Activated CD4-positive, alpha-beta T cell treated with anti-CD3 and anti-CD28 coated beads, Interleukin-2, amount 10 ng/mL, durations not matched to agents 7 days and 5 days (primary cell): ENCODE results near the gene MBTPS1. TPM values are rescaled to one million over a fixed set of nuclear protein-coding genes. Genes with fewer than 3 reads are reported as not detected.

Source experiments
- CTCF ChIA-PET: fragments of 350-600 bp; sonication (Branson Sonifier 250); formaldehyde crosslinking; loops from one replicate; lab custom pipeline; 2021; ENCODE audit warnings: antibody characterized with exemption; lab: Charles Lee
- POLR2A ChIA-PET: fragments of 350-600 bp; sonication (Branson Sonifier 250); formaldehyde crosslinking; loops from one replicate; lab custom pipeline; 2021; ENCODE audit warnings: antibody characterized with exemption; lab: Charles Lee
- DNase-seq: peaks from one replicate; pipeline ENCODE4 v3.0.0-alpha.2; 2020
- H3K27ac Mint-ChIP-seq: one replicate; pipeline ENCODE4 v1.8.0; 2021; ENCODE audit warnings: mild to moderate bottlenecking, moderate library complexity, mixed read lengths
- H3K27me3 Mint-ChIP-seq: one replicate; pipeline ENCODE4 v1.8.0; 2021; ENCODE audit warnings: mixed read lengths
- H3K36me3 Mint-ChIP-seq: one replicate; pipeline ENCODE4 v1.8.0; 2021; ENCODE audit warnings: low read depth, mixed read lengths
- H3K4me1 Mint-ChIP-seq: one replicate; pipeline ENCODE4 v1.8.0; 2021; ENCODE audit warnings: mixed read lengths
- H3K4me3 Mint-ChIP-seq: one replicate; pipeline ENCODE4 v1.8.0; 2021; ENCODE audit warnings: mild to moderate bottlenecking, moderate library complexity, mixed read lengths
- H3K9me3 Mint-ChIP-seq: one replicate; pipeline ENCODE4 v1.8.0; 2021; ENCODE audit warnings: mixed read lengths
- total RNA-seq, 2 experiments: library from RNA; stranded (reverse); gene quantifications; one replicate each; pipeline ENCODE4 v1.2.3, GENCODE V29; 2021

Gene MBTPS1
- total RNA-seq, 2 experiments from 2014 or later = 57.3 to 61.9 TPM

DNA sequence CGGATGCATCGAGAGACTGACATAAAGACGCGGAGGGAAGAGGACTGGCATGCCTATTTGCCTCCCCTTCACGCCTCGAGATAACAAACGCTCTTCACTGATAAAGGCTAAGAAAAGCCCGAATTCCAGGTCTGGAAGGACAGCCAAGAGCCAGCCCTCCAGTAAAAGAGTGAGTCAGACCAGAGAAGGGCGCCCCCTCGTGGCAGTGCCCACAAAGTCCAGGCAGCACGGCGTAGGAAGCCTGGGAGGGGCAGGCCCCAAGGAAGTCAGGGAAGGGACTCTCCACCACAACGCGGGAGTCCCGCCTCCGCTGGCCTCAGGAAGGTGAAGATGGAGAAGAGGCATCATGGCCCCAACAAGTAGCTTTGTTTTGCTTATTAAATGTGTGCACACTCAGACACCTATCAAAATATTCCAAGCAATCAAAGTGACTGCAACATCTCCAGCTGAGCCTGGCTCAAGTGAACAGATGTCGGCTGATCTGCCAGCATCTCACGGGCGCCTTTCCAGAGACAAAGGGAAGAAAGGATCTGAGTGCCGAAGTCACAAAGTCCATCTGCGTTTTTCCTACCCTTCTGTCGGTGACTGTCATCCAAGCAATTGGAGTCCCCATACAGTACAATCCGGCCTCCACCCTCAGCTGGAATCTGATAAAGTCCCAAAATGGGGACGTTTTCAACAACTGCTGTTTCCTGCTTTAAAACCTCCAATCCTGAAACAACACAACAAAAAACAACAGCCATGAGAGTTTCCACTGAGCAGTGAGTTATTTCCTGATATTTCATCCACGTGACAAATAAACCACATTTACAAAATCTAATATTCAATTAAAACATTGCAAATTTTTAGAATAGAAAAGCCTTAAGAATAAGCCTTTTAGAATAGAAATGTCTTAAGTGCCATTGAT is 53.8 kb downstream of the MBTPS1 start:
- H3K36me3 Mint-ChIP-seq = peaks cover 34% of the 10 kb centered on the region
- ChIA-PET POLR2A (no interaction called here), CTCF (interaction anchor here (0.8 to 1.3 kb wide), 2 partner anchors 12 to 105 kb away, joined by 3 to 4 read pairs; no protein-coding TSS in a partner anchor)
- DNase-seq = peak; percentile 65
- peaks cover 6% of the 10 kb centered on the region for H3K4me1 Mint-ChIP-seq
- H3K9me3 Mint-ChIP-seq = no peaks in the 10 kb centered on the region
- no peak overlapping the region for H3K27ac Mint-ChIP-seq
- H3K4me3 Mint-ChIP-seq = no peak overlapping the region
- no peaks in the 10 kb centered on the region for H3K27me3 Mint-ChIP-seq

DNA sequence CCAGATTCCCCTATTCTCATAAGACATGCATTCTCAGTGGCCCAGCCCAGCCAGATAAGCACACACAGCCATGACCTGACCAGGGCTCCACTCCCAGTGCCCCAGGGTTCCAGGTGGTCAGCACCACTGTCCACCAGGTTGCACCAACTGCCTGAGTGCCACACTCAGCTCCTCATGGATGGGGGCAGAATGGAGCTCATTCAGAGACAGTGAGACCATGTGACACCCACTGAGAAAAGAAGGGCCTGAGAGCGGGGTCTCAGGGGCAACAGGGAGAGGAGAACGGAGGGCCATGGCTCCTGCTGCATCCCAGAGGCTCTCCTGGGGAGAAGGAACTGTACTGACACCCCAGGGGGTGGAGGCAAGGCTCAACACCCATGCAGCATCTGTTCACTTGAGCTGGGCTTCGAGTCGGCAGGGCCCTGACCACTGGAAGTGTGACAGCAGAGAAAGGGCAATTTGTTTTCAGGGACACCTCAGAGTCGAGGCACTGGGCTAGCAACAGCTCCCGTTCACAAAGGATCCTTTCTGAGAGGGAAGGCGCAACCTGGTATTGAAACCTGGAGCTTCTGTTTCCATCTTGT is 55.4 kb downstream of the MBTPS1 start:
- CTCF ChIA-PET = interaction anchor here (0.5 to 0.9 kb wide), 2 partner anchors 24 to 126 kb away, joined by 3 read pairs; partner anchors contain the start of gene TAF1C
- H3K4me3 Mint-ChIP-seq = no peak overlapping the region
- peaks cover 34% of the 10 kb centered on the region for H3K36me3 Mint-ChIP-seq
- H3K4me1 Mint-ChIP-seq = peaks cover 4% of the 10 kb centered on the region
- no peak overlapping the region for H3K27ac Mint-ChIP-seq
- no peak for DNase-seq
- no peaks in the 10 kb centered on the region for H3K27me3 Mint-ChIP-seq
- POLR2A ChIA-PET = no interaction called here
- H3K9me3 Mint-ChIP-seq = no peaks in the 10 kb centered on the region

DNA sequence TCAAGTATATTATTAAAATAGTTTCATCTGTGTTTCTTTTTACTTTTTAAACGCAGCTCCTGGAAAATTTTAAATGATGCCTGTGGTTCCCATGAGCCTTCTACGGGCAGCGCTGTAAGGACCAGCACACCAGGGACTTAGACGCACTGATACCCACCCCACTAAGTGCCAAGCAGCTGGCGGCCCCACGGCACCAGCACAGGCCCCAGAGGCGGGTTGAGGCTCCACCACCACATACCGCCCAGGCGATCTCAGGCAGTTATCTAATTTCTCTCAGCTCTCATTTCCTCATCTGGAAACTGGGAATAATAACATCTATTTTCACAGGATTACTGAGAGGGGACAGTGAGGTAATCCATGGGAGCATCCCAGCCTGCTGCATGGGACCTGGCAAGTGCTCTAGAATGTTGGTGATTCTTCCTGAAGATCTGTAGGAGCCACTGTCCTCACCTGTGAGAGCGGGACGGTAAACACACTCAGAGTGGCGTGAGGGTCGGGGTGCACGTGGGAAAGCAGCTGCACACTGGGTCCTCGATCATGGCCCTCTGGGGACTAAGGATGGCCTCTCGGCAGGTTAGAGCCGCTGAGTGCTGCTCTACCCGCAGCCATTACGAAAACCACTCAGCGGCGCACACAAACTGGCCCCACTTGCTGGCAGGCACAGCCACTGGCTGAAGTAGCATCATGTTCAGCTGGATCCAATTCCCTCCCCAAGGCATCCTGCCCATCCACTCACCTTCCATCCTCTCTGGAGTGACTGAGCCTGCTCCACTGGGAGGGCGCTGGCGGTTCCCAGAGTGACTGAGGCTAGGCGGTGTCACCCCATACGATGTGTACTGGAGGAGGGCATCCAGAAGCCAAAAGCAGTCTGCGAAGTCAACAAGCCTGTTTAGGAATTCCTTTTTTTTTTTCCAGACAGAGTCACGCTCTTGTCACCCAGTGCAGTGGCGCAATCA is 56.5 kb downstream of the MBTPS1 start:
- Mint-ChIP-seq H3K27ac (no peak overlapping the region), H3K9me3 (no peaks in the 10 kb centered on the region), H3K4me1 (peaks cover 4% of the 10 kb centered on the region), H3K27me3 (no peaks in the 10 kb centered on the region), H3K4me3 (no peak overlapping the region), H3K36me3 (peaks cover 42% of the 10 kb centered on the region)
- DNase-seq = no peak
- ChIA-PET POLR2A (interaction anchor here (0.6 kb wide), 1 partner anchor 14 kb away, joined by 3 read pairs; no protein-coding TSS in a partner anchor), CTCF (no interaction called here)

DNA sequence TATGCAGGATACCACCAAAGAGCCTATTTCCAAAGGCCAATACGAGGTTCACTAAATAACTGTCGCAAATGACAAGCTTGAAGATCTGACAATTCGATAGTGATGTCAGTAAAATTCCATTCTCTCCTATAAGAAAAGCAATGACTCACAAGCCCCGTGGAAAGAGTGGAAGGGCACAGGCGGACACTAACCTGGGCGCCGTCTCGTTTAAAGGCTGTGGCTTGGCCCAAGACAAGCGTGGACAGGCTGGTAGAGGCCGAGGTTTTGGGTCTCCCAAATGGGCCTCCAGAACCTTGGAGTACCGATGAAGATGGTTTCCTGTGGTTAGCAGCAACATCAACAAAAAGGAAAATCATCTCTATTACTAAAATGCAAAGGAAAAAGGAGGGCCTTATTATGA is 57.6 kb downstream of the MBTPS1 start:
- Mint-ChIP-seq H3K4me1 (peaks cover 4% of the 10 kb centered on the region), H3K36me3 (peaks cover 42% of the 10 kb centered on the region), H3K9me3 (no peaks in the 10 kb centered on the region), H3K4me3 (no peak overlapping the region), H3K27me3 (no peaks in the 10 kb centered on the region), H3K27ac (no peak overlapping the region)
- DNase-seq = no peak
- POLR2A ChIA-PET = no interaction called here
- CTCF ChIA-PET = interaction anchor here (0.6 kb wide), 1 partner anchor 939 kb away, joined by 3 read pairs; no protein-coding TSS in a partner anchor

DNA sequence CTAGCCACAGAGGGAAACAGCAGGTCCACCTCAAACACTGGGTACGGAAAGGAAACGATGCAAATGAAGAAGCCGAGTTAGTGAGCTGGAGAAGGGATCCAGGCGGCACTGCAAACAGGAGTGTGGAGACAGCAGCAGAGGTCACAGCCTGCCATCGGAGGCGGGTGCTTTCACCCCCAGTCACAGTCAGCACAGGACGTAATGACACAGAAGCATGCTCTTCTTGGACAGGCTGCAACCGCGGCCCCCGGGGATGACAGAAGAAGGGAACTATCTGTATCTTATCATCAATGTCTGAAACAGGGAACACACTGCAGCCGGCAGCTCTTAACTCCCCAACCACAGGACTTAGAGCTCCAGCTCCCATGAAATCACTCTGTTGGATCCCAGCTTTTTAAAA is 58.1 kb downstream of the MBTPS1 start:
- POLR2A ChIA-PET = no interaction called here
- Mint-ChIP-seq H3K4me1 (peaks cover 4% of the 10 kb centered on the region), H3K27me3 (no peaks in the 10 kb centered on the region), H3K9me3 (no peaks in the 10 kb centered on the region), H3K36me3 (peaks cover 44% of the 10 kb centered on the region), H3K27ac (no peak overlapping the region), H3K4me3 (no peak overlapping the region)
- no peak for DNase-seq
- CTCF ChIA-PET = interaction anchor here (0.6 kb wide), 1 partner anchor 940 kb away, joined by 3 read pairs; no protein-coding TSS in a partner anchor

DNA sequence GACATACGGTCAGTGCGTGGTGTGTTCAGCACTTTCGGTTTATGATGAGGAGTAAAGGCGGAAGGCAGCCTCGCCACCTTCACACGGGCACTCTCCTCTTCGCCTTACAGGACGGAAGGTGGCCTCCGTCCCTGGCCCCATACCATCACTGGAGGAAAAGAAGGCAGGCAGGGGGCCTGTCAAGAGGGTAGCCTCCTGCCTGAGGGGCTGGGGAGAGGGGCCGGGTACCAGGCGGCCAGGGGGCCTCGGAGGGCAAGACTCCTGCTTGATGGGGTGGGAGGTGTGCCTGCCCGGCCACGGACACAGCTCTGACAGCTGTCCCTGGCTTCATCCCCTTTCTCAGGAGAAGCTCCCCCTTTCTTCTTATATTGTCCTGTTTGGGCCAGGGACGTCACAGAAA is 58.5 kb downstream of the MBTPS1 start:
- CTCF ChIA-PET = no interaction called here
- POLR2A ChIA-PET = no interaction called here
- DNase-seq = no peak
- Mint-ChIP-seq H3K9me3 (no peaks in the 10 kb centered on the region), H3K36me3 (peaks cover 47% of the 10 kb centered on the region), H3K4me1 (peaks cover 4% of the 10 kb centered on the region), H3K27me3 (no peaks in the 10 kb centered on the region), H3K27ac (no peak overlapping the region), H3K4me3 (no peak overlapping the region)

DNA sequence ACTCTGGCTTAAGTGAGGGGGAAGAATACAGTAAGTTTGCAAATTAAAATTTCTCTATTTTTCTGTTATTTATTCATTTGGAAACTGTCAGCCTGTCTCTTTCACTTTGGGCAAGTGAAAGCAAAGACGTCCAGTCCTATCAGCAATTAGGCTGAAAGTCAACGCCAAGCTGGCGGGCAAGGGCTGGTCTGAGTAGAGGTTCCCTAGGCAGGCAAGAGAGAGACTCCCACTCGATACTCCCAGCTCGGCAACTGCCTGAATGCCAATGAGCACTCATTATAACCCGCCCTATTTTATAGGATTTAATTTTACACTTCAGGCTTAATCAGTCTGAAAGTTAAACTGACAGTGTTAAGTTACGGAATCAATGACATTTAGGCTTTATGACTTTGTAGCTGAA is 59.8 kb downstream of the MBTPS1 start:
- Mint-ChIP-seq H3K27ac (no peak overlapping the region), H3K36me3 (peaks cover 49% of the 10 kb centered on the region), H3K27me3 (no peaks in the 10 kb centered on the region), H3K4me1 (no peaks in the 10 kb centered on the region), H3K4me3 (no peak overlapping the region), H3K9me3 (no peaks in the 10 kb centered on the region)
- DNase-seq = no peak
- ChIA-PET POLR2A (no interaction called here), CTCF (interaction anchor here (0.8 to 1.2 kb wide), 3 partner anchors 12 to 130 kb away, joined by 3 to 4 read pairs (median 4); partner anchors contain the start of gene TAF1C)

DNA sequence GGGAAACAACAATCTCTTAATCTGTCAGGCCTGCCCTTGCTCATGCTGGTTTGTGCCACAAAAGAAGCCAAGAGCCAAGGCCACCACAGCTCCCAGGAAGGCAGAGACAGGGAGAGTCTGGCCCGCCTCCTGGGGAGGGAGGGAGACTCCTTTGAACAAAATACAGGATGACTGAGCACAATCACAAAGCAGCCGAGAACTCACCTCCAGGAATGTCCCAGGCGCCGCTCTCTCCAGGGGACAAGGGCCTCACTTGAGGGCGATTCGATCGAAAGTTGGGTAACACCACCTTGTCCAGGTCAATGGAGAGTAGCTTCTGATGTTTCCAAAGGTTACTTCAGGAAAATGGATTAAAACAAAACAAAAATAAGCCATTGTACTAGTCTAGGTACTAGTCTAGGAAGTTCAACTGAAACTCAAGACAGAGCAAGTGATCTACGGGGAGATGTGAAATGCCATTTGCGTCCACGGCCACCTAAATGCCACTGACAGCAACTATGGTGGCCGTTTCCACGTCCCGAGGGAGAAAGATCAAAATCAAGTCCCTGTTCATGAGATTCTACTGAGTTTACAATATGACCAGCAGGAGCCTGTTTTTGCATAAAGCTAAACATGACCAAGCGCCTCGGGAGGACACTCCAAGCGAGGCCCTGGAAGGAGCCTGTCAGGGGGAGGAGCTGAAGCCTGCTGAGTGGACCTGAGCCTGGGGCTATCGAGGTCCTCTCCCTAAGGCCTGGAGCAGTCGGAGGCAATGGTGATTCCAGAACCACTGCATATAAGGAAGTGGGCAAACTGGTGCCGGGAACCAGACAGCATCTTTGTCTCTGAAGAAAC is 60.7 kb downstream of the MBTPS1 start:
- DNase-seq = no peak
- no peak overlapping the region for H3K4me3 Mint-ChIP-seq
- no peaks in the 10 kb centered on the region for H3K4me1 Mint-ChIP-seq
- H3K9me3 Mint-ChIP-seq = no peaks in the 10 kb centered on the region
- no peaks in the 10 kb centered on the region for H3K27me3 Mint-ChIP-seq
- no peak overlapping the region for H3K27ac Mint-ChIP-seq
- CTCF ChIA-PET = interaction anchor here (0.8 to 1.2 kb wide), 2 partner anchors 50 to 131 kb away, joined by 3 to 4 read pairs; partner anchors contain the start of gene TAF1C
- H3K36me3 Mint-ChIP-seq = peaks cover 44% of the 10 kb centered on the region
- POLR2A ChIA-PET = no interaction called here

DNA sequence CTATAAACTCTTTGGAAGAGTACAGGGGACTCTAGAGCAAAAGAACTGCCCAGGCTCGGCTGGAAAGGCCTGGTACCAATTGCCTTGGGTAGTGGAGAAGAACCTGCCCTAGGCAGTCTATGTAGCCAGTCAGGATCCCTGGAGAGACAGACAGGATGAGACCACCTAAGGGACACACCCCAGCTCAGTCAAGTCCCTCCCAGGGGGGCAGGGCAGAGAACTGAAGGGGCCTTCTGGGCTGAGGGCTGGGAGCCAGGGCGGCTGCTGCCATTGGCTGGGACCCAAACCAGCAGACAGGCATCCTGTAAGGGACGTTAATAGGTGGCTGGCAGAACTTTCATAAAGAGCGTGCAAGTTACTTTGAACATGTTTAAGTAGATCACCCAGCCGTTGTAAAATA is 61.4 kb downstream of the MBTPS1 start:
- H3K27ac Mint-ChIP-seq = no peak overlapping the region
- DNase-seq = no peak
- H3K9me3 Mint-ChIP-seq = no peaks in the 10 kb centered on the region
- ChIA-PET POLR2A (no interaction called here), CTCF (no interaction called here)
- no peaks in the 10 kb centered on the region for H3K4me1 Mint-ChIP-seq
- H3K4me3 Mint-ChIP-seq = no peak overlapping the region
- peaks cover 42% of the 10 kb centered on the region for H3K36me3 Mint-ChIP-seq
- H3K27me3 Mint-ChIP-seq = no peaks in the 10 kb centered on the region

DNA sequence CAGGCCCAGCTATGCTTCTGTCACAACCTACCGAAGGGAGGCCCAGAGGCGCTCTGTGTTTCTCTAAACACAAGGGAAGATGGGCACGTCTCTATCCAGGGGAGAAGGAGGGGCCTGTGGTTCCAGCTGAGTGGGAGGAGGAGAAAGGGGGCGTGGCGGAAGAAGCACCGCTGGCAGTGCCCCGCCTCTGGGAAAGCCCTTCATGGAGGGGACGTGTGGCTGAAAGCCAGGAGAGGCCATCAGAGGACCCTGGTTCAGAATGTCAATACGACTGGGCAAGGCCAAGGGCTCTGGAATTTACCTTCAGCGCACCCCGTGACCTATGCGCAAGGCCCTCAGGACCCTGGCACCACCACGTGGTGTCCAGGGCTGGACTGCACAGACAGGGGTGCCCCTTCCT is 61.8 kb downstream of the MBTPS1 start:
- Mint-ChIP-seq H3K36me3 (peaks cover 42% of the 10 kb centered on the region), H3K4me1 (no peaks in the 10 kb centered on the region), H3K27ac (no peak overlapping the region), H3K27me3 (no peaks in the 10 kb centered on the region), H3K9me3 (no peaks in the 10 kb centered on the region), H3K4me3 (no peak overlapping the region)
- ChIA-PET CTCF (no interaction called here), POLR2A (no interaction called here)
- DNase-seq = no peak

DNA sequence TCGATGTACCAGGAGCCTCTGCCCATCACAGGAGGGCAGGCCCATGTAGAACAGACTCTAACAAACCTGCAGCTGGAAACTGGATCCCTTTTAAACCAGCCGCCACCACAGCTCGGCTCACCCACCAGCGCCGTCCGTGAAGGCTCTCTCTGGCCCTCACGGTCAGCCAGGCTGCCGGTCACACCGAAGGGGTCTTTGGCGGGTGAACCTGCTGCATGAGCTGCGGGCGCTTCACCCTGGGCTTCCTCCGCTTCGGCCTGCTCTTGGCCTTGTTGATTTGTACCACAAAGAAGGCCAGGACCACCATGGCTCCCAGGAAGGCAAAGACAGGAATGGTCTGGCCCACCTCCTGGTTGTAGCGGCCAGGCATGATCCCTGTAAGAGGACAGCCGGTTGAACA is 62.5 kb downstream of the MBTPS1 start:
- DNase-seq = no peak
- H3K9me3 Mint-ChIP-seq = no peaks in the 10 kb centered on the region
- H3K27me3 Mint-ChIP-seq = no peaks in the 10 kb centered on the region
- H3K27ac Mint-ChIP-seq = no peak overlapping the region
- H3K4me3 Mint-ChIP-seq = no peak overlapping the region
- peaks cover 40% of the 10 kb centered on the region for H3K36me3 Mint-ChIP-seq
- ChIA-PET CTCF (no interaction called here), POLR2A (no interaction called here)
- H3K4me1 Mint-ChIP-seq = no peaks in the 10 kb centered on the region

DNA sequence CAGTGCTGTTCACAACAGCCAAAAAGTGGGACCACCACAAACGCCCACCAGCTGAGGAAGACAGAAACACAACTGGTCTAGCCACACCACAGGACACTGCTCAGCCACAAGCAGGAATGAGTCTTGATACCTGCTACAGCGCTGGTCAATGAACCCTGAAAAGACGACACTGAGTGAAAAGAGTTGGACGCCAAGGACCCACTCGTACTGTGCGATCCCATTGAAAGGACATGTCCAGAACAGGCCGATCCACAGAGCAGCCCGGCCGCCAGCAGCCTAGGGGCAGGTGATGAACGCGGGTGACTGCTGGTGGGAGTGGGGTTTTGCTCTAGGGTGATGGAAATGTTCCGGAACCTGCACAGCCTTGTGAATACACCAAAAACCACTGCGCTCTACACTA is 63.5 kb downstream of the MBTPS1 start:
- Mint-ChIP-seq H3K27me3 (no peaks in the 10 kb centered on the region), H3K27ac (no peak overlapping the region), H3K9me3 (no peaks in the 10 kb centered on the region), H3K36me3 (peaks cover 37% of the 10 kb centered on the region), H3K4me3 (no peak overlapping the region), H3K4me1 (no peaks in the 10 kb centered on the region)
- CTCF ChIA-PET = no interaction called here
- POLR2A ChIA-PET = no interaction called here
- DNase-seq = no peak
